MG63 (cell line): ENCODE results near the gene SOBP. TPM values are rescaled to one million over a fixed set of nuclear protein-coding genes. Genes with fewer than 3 reads are reported as not detected.
"Not testable (repeated sequence)": the region's sequence is repeated elsewhere in the genome, so short reads cannot be mapped to it uniquely, and the experiment has no call there.

Experiments
- DNase-seq: peaks from one replicate; pipeline ENCODE4 v3.0.0-alpha.2; 2020
- H3K27me3 ChIP-seq: fragments of 250-450 bp; sonication (Bioruptor Pico); 2 replicates; pipeline ENCODE4 v1.5.1; 2020; ENCODE audit warnings: mild to moderate bottlenecking, moderate library complexity
- H3K36me3 ChIP-seq: fragments of 250-450 bp; sonication (Bioruptor Pico); 2 replicates; pipeline ENCODE4 v1.5.1; 2020; ENCODE audit warnings: mild to moderate bottlenecking, moderate library complexity
- H3K4me3 ChIP-seq: fragments of 250-450 bp; sonication (Bioruptor Pico); 2 replicates; pipeline ENCODE4 v1.5.1; 2020; ENCODE audit warnings: mild to moderate bottlenecking, moderate library complexity
- H3K9me3 ChIP-seq: fragments of 250-450 bp; sonication (Bioruptor Pico); 2 replicates; pipeline ENCODE4 v1.5.1; 2020; ENCODE audit warnings: mild to moderate bottlenecking, moderate library complexity
- total RNA-seq: library from RNA; depleted of rRNA; stranded (reverse); fragments of >200 nt; shearing (Covaris generic); gene quantifications from 2 replicates; pipeline ENCODE4 v1.2.3, GENCODE V29; 2014; ENCODE audit warnings: low replicate concordance

The SOBP gene
- total RNA-seq, 1 experiment from 2014 or later, result 0.69 TPM

DNA sequence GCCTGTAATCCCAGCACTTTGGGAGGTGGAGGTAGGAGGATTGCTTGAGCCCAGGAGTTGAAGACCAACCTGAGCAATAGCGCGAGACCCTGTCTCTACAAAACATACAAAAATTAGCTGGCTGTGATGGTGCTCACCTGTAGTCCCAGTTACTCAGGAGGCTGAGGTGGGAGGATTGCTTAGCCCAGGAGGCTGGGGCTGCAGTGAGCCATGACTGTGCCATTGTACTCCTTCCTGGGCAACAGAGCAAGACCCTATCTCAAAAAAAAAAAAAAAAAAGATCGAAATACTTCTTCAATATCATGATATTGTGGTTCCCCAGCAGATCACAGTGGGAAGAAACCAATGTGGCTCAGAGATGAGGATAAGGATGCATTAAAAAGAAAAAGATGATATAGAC lies 47.6 kb downstream of the SOBP start:
- Histone ChIP-seq H3K36me3 (no peaks in the 10 kb centered on the region), H3K27me3 (no peaks in the 10 kb centered on the region), H3K9me3 (no peaks in the 10 kb centered on the region), H3K4me3 (no peak overlapping the region)
- no peak for DNase-seq

DNA sequence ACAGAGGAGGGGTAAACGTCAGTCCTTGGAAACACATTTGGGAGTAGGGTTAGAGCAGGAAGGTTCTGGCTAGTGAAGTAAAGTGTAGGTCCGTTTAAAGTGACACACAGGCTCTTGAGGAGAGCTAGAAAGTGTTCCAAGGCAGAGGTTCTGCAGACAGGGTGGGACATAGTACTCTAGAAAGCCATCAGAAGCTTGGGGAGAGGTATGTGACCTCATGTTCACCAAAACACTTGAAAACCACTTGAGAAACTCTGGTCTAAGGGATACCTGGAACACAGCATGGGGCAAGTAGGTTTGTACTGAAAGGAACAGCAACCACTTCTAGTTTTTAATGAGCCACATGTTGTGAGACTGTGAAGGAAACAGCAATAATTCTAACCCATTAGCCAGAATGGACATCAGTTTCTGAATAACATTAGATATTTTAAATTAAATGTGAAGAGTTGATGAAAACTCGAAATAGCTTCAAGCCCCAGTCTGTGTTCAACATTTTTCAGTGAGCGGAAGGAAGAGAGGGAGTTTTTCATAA lies 49.0 kb downstream of the SOBP start:
- DNase-seq, result no peak
- Histone ChIP-seq H3K4me3 (no peak overlapping the region), H3K36me3 (no peaks in the 10 kb centered on the region), H3K27me3 (no peaks in the 10 kb centered on the region), H3K9me3 (no peaks in the 10 kb centered on the region)

DNA sequence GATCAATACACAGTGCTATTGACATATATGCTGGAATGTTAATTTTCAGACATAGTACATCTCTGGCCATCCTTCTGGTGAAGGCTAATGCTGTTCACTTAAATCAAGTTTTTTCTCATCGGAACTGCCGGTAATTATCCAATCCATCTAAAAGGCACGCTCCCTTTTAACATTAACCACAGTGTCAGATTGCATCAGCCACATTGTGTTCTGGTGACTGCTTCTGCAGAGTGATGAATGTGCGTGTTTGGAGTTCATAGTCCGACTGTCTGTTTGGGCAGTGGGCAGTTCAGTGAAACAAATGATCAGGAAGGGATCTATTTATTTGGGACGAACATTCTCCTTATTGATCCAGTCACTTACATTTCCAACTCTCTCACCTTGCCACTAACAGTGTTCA lies 49.5 kb downstream of the SOBP start:
- Histone ChIP-seq H3K36me3 (no peaks in the 10 kb centered on the region), H3K27me3 (peaks cover 2% of the 10 kb centered on the region; the same call in 1 of the 2 replicates), H3K4me3 (no peak overlapping the region), H3K9me3 (no peaks in the 10 kb centered on the region)
- no peak for DNase-seq

DNA sequence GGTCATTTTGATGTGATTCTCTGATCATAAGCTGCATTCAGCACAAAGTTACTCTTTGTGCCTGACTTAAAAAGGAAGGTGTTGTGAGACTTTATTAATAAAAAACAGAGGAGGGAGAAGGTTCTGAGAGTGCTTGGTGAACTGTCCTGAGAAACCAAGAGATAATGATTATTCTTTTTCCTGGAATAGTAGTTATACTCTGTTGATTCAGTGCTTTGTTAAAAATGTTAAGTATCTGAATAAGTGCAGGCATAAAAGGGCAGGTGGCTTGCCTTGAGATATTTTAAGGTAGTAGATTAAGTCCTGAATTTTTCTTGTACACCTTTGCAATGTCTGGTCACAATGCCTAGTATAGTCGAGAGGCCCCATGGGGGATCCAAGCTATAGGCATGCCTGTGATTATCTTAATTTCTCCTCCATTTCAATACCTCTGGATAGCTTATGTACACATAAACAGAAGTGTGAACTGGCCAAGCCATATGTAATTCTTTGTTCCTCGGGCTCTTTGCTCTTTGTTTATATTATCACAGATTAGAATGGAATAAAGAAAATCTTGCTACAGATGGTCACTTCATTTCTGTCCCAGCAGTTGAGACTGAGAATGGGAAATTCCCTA lies 50.0 kb downstream of the SOBP start:
- H3K9me3 ChIP-seq, result no peaks in the 10 kb centered on the region
- no peak overlapping the region for H3K4me3 ChIP-seq
- DNase-seq, result no peak
- no peaks in the 10 kb centered on the region for H3K36me3 ChIP-seq
- H3K27me3 ChIP-seq, result peaks cover 3% of the 10 kb centered on the region; the same call in 1 of the 2 replicates

DNA sequence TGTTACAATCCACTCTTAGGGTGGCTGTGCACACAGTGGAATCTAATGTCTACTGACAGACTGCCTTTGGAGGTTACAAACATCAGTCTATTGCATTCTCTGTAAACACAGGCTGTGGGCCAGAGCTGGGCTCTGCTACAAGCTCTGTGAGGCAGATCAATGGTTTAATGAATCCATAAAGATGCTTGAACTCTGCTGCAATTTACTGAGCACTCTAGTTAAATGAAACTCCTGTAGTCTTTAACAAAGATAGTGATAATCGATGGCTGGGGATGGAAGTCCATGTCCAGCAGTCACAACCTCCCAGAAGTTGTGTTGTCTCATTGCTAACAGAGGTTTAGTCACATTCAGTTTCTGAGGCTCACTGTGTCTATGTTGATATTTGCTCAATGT lies 50.5 kb downstream of the SOBP start:
- Histone ChIP-seq H3K4me3 (no peak overlapping the region), H3K27me3 (peaks cover 3% of the 10 kb centered on the region; the same call in 1 of the 2 replicates), H3K36me3 (no peaks in the 10 kb centered on the region), H3K9me3 (no peaks in the 10 kb centered on the region)
- DNase-seq, result no peak

DNA sequence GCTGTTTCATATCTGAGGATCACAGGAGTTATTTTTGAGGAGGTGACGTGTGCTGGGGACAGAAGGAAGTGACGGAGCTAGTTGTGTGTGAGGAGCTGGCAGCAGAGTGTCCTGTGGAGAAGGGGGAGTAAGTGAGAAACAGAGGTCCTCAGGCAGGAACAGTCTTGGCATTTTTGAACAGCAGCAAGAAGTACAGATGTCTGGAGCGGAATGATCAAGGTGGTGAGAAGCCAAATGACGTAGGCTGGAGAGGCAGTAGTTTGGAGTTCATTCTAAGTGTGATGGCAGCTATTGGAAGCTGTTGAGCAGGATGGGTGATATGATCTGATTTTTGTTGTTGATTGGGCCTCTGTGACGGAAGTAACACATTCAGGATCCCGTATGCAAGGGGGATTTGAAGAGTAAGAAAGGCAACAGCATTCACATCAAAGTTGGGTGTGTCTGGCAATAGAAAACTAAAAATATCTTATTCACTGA lies 52.3 kb downstream of the SOBP start:
- Histone ChIP-seq H3K36me3 (no peaks in the 10 kb centered on the region), H3K27me3 (peaks cover 3% of the 10 kb centered on the region; the same call in 1 of the 2 replicates), H3K4me3 (no peak overlapping the region), H3K9me3 (no peaks in the 10 kb centered on the region)
- DNase-seq, result no peak

DNA sequence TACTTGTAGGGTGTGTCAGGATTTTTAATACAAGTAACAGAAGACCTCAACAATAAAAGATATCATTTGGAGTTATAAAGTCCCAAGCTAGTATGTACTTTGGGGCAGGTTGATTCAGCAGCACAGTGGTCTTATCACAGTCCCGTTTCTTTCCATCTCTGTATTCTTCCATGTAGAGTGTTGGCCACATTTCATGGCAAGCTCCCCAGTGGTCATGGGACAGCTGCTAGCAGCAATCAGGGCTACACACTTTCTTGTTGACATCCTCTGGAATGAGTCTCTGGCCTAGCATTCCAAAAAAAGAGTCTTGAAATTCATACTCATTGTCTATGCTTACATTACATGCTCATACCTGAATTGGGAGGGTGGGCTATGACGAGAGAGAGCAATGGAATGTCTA lies 53.2 kb downstream of the SOBP start:
- no peak for DNase-seq
- Histone ChIP-seq H3K4me3 (no peak overlapping the region), H3K27me3 (peaks cover 3% of the 10 kb centered on the region; the same call in 1 of the 2 replicates), H3K9me3 (no peaks in the 10 kb centered on the region), H3K36me3 (no peaks in the 10 kb centered on the region)

DNA sequence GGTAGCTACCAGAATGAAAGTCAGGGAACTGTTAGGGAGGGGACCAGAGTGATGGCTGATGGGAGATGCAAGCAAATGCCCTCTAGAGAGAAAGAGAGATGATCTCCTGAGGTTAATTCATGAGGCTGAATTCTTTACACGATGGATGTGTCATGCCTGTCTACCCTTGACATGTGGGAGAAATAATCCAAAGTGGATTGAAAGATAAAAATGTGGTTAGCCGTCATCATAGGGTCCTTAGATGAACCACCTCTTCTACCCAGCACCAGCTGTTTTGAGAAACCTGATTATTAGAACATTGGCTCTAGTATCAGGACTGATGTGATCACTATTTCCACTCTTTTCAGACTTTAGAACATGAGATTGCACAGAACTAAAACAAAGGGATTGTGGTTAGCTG lies 53.6 kb downstream of the SOBP start:
- Histone ChIP-seq H3K9me3 (no peaks in the 10 kb centered on the region), H3K36me3 (no peaks in the 10 kb centered on the region), H3K27me3 (peaks cover 3% of the 10 kb centered on the region; the same call in 1 of the 2 replicates), H3K4me3 (no peak overlapping the region)
- no peak for DNase-seq

DNA sequence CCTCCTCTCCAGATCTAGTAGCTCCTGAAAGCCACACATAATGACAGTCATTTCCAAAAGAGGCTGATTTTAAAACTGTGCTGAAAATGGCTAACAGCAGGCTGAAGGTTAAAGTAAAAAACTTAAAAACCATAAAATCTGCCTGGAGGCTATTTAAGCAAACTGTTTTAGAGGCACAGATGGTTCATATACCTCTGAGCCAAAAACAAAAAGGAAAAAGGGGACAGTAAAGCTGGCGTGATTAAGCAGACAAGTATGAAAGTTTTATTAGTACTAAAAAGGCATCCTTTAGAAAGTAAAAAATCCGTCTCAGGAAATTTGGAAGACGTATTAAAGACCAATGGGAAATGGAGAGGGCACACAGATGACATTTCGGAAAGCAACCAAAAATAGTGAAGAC lies 55.8 kb downstream of the SOBP start:
- DNase-seq, result no peak

DNA sequence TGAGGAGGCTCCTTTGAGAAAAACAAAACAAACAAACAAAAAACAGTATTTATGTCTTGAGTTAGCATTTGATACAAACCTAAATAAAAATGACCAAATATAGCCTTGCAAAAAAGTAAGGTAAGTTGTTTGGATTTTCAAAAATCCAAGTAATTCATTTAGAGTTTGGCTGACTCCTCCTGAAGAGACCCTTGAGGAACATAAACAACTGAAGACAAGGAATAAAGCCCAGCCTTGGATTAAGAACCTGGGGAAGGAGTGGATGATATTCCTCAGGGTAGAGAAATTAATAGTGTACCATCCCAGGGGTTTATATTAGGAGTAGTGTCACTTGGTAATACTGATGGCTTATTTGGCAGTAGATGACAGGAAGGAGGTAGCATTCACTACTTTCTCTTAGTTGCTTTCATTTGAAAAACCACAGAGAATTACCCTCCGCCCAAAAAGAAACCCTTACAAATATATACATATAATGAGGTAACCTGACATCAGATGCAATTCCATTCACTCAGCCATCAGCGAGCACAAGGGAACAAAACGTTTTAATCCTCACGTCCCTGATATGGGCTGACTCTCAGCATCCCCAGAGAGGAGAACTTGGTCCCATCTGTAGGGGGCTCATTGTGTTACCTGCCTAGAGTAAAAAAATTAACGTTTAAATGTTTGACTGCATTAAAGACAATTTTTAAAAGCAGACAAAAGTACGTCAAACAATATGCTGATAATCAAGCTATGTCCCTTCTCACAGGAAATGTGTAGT lies 57.0 kb downstream of the SOBP start:
- H3K9me3 ChIP-seq, result no peaks in the 10 kb centered on the region
- H3K4me3 ChIP-seq, result no peak overlapping the region
- no peaks in the 10 kb centered on the region for H3K36me3 ChIP-seq
- H3K27me3 ChIP-seq, result peaks cover 3% of the 10 kb centered on the region; the same call in 1 of the 2 replicates
- DNase-seq, result no peak

More for the DNA sequence above, 55.8 kb downstream of the SOBP start:
- H3K9me3 ChIP-seq, result no peaks in the 10 kb centered on the region
- H3K27me3 ChIP-seq, result peaks cover 3% of the 10 kb centered on the region; the same call in 1 of the 2 replicates
- no peak overlapping the region for H3K4me3 ChIP-seq
- no peaks in the 10 kb centered on the region for H3K36me3 ChIP-seq

DNA sequence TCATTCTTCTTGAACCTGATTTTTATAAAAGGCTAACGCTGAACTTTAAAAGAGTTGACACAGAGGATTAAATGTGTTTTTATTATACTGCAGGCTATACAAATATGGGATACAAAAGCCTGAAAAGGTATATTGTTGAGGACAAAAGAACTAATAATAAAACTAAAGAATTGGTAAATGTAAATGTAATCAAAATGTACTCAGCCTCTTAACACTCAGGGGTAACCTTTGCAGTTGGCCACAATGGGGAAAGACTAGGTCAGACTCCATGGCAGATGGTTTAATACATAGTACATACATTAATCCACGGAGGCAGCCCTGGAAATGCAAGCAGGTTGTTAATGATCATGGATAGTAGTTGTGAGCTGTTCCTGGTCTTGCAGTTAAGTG lies 57.5 kb downstream of the SOBP start:
- H3K27me3 ChIP-seq, result peaks cover 3% of the 10 kb centered on the region; the same call in 1 of the 2 replicates
- no peaks in the 10 kb centered on the region for H3K9me3 ChIP-seq
- H3K4me3 ChIP-seq, result no peak overlapping the region
- DNase-seq, result no peak
- no peaks in the 10 kb centered on the region for H3K36me3 ChIP-seq

DNA sequence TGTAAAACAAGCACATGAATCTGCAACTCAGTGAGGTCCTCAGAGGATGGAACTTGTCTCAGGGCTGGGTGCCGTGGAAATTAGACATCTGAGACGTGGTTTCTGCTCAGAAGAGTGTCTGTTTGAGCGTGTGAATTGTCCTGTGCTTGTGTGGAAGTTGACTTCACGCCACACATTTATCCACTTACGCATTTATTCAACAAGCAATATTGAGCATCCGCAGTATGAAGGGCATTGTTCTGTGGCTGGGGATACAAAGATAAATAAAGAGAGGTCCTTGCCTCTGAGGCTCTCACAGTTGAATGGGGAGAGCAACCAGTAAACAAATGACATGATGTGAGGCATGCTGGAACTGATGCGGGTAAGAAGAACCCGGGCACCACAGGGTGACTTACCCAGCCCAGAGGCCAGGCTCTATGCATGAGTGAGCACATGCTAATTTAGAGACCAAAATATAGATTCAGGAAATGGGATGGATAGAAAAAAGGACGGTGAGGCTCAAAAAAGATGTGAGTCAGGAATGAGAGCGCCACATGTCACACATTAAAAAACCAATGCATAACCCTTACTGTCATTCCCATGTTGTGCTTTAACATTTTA lies 60.4 kb downstream of the SOBP start:
- H3K4me3 ChIP-seq, result no peak overlapping the region
- no peaks in the 10 kb centered on the region for H3K36me3 ChIP-seq
- no peak for DNase-seq
- no peaks in the 10 kb centered on the region for H3K27me3 ChIP-seq
- no peaks in the 10 kb centered on the region for H3K9me3 ChIP-seq

DNA sequence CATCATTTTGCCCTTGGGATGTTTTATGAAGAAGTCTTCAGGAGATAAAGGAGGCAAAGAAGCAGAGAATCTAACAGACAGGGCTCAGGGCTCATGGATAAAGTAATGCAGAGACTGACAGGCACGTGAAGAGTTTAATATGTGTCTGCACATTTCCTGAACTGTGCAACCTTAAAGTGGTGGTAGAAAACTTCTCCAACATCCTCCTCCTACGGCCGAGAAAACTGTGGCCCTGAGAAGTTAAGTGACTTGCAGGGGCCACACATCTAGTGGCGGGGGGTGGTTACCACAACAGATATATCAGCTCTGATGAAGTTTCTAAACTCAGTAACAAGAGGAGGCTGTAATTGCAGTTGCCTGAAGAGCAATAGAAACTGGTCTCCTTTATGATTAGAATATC lies 61.0 kb downstream of the SOBP start:
- Histone ChIP-seq H3K36me3 (no peaks in the 10 kb centered on the region), H3K9me3 (no peaks in the 10 kb centered on the region), H3K27me3 (no peaks in the 10 kb centered on the region), H3K4me3 (no peak overlapping the region)
- DNase-seq, result no peak

DNA sequence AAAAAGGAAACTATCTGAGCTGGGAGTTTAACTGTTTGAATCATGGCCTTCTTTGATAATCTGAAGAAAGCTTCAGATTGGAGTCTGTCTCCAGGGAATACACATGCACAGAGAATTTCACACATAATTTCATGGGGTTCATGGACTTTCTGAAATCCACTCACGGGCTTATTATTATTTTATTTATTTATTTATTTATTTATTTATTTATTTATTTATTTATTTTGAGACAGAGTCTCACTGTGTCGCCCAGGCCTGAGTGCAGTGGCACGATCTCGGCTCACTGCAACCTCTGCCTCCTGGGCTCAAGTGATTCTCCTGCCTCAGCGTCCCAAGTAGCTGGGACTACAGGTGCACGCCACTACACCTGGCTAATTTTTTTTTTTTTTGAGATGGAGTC lies 63.2 kb downstream of the SOBP start:
- H3K27me3 ChIP-seq, DNase-seq, H3K9me3 ChIP-seq, H3K4me3 ChIP-seq, H3K36me3 ChIP-seq: not testable (repeated sequence)

DNA sequence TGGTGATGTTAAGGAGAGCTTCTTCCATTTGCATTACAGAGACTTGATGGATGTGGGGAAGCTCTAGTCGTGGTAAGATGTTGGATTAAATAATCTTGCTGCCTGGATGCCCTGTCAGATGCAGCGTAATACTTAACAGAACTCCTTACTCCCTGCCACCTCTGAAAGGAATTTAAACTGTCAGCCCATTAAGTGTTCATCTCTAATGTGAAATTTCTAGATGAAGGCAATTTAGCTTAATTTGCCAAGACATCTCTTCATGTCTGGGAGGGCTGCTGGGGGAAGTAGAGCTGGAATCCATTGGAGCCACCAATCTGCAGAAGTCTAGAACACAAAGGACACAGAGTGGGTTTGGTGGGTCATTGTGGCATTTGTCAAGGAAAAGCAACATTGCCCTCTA lies 64.4 kb downstream of the SOBP start:
- no peaks in the 10 kb centered on the region for H3K9me3 ChIP-seq
- H3K27me3 ChIP-seq, result peaks cover 3% of the 10 kb centered on the region
- H3K4me3 ChIP-seq, result no peak overlapping the region
- no peaks in the 10 kb centered on the region for H3K36me3 ChIP-seq
- no peak for DNase-seq

DNA sequence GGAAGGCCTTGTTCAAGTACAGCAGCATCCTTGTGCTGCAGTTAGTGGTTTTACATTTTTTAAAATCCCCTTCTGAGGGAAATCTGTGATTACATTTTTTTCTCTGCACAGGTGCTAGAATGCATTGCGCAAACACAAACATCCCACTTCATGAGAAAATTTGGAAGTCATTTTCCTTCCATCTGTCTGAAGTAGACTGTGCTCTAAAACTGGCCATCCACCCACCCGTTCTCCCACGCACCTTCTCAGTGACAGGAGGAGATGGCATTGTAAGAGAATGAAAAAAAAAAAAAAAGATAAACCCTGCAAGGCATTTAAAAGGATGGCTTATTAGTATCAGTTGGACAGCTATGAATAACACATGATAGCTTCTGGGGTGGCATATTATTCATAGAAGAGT lies 65.0 kb downstream of the SOBP start:
- peaks cover 3% of the 10 kb centered on the region for H3K27me3 ChIP-seq
- H3K36me3 ChIP-seq, result no peaks in the 10 kb centered on the region
- no peak for DNase-seq
- H3K9me3 ChIP-seq, result no peaks in the 10 kb centered on the region
- no peak overlapping the region for H3K4me3 ChIP-seq

DNA sequence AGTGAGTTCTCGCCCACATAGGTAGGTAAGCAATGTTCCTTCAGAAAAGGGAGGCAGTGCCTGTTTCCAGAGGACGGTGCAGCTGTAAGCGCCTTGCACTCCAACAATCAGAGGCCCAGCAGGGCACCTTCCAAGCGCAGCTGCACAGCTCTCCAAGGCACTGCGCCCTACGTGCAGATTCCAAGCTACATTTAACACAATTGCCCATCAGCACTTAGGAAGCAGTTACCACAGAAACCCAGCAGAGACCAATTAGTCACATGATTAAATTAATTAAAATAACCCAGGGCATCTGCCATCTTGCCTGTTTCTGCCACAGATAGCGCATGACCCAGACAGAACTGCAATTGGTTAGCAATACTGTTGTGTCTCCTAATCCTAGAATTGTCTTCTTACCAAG lies 65.5 kb downstream of the SOBP start:
- no peaks in the 10 kb centered on the region for H3K9me3 ChIP-seq
- no peak for DNase-seq
- no peaks in the 10 kb centered on the region for H3K36me3 ChIP-seq
- no peak overlapping the region for H3K4me3 ChIP-seq
- peaks cover 3% of the 10 kb centered on the region for H3K27me3 ChIP-seq
